HG03175 (cell line): ENCODE data around the gene MYG1.

ENCODE experiments used
- ATAC-seq: cut with Tn5 transposase; IDR thresholded peaks from one replicate; pipeline ENCODE4 v1.9.1; 2021; ENCODE audit warnings: mild to moderate bottlenecking, moderate library complexity; ENCODE audit not compliant: unreplicated experiment

The MYG1 gene

DNA sequence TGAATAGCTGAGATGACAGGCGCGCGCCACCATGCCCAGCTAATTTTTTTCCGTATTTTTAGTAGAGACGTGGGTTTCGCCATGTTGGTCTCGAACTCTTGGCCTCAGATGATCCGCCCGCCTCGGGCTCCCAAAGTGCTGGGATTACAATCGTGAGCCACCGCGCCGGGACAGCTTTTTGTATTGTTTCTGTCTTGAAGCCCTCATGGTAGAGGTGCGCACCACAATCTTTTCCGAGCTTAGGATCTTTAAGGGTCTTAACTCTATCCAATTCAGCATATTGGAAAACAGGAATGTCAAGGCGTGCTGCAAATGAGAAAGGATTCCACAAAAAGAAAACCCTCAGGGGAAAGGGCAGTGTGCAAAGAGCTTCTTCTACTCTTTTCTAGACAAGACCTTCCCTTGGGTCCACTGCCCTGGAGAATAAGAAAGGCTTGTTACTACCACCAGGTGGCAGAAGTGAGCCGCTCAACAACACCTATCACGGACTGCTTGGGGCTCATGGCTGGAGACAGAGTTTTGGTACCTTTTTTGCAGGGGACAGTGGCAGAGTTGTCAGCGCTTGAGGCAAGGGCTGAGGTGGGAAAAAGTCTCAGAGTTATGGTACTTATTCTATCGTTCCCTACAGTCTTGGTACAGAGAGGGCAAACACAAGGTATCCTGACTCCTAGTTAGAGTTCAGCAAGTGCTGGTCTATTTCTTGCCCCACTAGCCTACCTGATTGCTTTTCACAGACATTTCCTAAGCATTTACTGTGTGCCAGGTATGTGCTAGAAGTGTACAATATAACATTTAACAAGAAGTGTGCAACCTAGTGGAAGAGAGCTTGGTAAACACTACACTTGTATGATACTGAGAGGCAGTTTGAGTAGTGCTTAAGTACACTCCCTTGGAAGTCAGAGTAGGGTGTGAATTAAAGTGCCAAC lies 53.1 kb downstream of the MYG1 start:
- ATAC-seq, result peak; percentile 76

DNA sequence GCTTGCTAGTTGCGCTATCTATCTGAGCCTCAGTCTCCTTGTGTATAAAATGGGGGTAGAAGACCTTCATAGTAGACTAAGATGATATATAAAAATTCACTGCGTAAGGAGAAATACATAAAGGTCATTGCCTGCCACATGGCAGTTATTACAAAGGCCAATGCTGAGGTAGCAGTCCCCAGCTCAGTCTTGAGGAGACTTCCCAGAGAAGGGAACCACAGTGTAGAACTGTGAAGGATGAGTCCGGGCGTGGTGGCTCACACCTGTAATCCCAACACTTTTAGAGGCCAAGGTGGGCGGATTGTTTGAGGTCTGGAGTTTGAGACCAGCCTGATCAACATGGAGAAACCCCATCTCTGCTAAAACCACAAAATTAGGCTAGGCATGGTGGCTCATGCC lies 53.8 kb downstream of the MYG1 start:
- no peak for ATAC-seq

DNA sequence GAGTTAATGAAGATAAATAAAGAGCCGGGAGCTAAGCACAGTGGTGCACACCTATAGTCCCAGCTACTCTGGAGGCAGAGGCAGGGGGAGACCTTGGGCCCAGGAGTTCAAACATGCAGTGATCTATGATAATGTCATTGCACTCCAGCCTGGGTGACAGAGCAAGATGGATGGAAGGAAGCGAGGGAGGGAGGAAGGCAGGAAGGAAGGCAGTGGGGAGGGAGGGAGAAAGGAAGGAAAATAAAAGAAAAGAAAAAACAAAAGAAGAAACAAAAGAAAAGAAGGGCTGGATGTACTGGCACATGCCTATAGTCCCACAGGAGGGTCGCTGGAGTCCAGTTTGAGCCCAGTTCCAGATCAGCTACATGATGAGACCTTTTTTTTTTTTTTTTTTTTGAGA lies 55.6 kb downstream of the MYG1 start:
- ATAC-seq, result no peak
